Cardiac septum (tissue), 1 donor: ENCODE measurements around the gene TMEM163. TPM values are rescaled to one million over a fixed set of nuclear protein-coding genes. Genes with fewer than 3 reads are reported as not detected.
"Not testable (repeated sequence)": the region's sequence is repeated elsewhere in the genome, so short reads cannot be mapped to it uniquely, and the experiment has no call there.

Source experiments
- DNase-seq: peaks from one replicate; pipeline ENCODE4 v3.0.0-alpha.2; 2020; ENCODE audit warnings: low spot score
- intact Hi-C: fragments of 100-400 bp; cut with DNase I; formaldehyde crosslinking; loops from one replicate; pipeline ENCODE4 v1.14.0; 2022
- total RNA-seq: library from RNA; stranded (reverse); fragmentation: NEBNext Ultra II Directional; extraction: Animal tissue kit (Norgen Biotek cat#: 25700); gene quantifications from one replicate; pipeline ENCODE4 v1.2.1, GENCODE V29; 2021
- donor health status: DM: no; HTN: no; CAD: no.

Gene TMEM163
- total RNA-seq, 1 donor from 2014 or later = 0.38 TPM

DNA sequence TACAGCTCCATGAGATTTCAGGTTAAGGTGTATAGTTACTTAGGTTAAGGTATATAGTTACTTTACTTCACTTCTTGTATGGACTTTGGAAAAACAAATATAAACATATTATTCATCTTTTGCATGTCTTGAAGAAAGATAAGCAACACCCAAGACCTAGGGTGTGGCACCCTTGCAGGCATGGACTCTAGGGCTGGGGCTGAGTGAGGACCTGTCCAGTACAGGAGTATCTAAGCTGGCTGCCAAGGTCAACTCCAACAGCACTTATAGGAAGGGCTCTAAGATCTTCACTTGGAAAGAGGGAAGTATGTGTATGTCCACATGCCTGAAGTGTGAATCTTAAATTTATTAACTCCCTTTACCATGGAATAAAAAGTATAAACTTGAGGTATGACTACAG, 7.1 kb upstream of the TMEM163 start:
- no peak for DNase-seq
- intact Hi-C loops = no loop called here

DNA sequence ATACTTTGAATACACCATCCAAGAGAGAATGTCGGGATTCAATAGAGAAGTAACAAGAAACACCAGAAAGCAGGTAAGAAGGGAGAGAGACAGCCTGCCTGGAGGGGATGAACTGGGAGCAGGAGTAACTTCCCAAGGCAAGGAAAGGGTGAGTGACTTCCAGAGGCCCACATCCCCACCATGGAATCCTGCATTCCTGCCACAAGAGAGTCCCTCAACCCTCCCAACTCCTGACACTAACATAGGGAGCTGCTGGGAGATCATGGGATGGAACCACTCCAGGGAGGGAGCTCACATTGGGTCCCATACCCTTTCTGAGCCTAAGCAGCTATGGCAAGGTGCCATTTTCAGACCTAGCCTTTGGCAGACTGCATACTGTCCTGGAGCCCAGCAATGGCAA, 5.5 kb upstream of the TMEM163 start:
- no peak for DNase-seq
- intact Hi-C loops = no loop called here

DNA sequence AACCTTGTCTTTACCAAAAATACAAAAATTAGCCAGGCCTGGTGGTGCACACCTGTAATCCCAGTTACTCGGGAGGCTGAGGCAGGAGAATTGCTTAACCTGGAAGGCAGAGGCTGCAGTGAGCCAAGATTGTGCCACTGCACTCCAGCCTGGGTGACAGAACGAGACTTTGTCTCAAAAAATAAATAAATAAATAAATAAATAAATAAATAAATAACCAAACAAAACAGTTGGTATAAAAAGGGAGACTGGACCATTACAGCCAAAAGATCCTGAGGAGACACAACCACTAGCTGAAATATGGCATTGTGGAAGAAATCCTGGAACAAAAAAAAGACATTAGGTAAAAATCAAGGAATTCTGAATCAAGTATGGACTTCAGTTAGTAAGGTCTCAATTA, 4.9 kb upstream of the TMEM163 start:
- intact Hi-C loops, DNase-seq: not testable (repeated sequence)

DNA sequence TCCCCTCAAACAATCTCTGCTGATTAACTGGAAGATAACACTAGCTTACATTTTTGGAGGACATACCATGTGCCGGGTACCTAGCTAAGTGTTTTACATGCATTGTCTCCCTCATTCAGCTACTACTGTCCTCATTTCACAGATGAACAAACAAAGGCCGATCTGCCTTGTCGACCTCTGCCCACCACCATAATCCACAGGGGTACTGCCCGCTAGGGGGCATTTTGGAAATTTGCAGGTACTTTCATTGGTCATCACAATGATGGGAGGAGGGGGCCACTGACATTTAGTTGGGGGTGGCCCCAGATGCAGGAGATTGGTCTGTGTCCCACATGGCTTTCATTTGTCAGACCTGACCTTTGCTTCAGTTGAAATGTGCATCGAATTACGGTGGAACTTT, 3.9 kb upstream of the TMEM163 start:
- no peak for DNase-seq
- intact Hi-C loops = no loop called here

DNA sequence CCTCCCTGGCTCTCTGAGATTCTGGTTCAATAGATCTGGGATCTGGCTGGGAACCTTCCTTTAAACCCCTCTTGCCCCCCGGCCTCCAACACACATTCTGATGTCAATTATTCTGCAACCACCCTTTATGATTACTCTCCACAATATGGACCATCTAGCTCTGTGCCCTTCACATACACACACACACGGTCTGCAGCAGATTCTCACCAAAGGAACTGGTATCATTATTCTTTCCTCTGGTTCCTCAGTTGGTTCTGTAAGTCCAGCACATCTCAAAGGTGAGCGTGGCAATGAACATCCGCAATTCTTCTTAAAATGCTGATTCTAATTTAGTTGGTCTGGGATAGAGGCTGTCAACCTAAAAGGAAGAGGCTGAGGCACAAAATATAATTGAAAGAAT, 2.8 kb upstream of the TMEM163 start:
- intact Hi-C loops = no loop called here
- no peak for DNase-seq

DNA sequence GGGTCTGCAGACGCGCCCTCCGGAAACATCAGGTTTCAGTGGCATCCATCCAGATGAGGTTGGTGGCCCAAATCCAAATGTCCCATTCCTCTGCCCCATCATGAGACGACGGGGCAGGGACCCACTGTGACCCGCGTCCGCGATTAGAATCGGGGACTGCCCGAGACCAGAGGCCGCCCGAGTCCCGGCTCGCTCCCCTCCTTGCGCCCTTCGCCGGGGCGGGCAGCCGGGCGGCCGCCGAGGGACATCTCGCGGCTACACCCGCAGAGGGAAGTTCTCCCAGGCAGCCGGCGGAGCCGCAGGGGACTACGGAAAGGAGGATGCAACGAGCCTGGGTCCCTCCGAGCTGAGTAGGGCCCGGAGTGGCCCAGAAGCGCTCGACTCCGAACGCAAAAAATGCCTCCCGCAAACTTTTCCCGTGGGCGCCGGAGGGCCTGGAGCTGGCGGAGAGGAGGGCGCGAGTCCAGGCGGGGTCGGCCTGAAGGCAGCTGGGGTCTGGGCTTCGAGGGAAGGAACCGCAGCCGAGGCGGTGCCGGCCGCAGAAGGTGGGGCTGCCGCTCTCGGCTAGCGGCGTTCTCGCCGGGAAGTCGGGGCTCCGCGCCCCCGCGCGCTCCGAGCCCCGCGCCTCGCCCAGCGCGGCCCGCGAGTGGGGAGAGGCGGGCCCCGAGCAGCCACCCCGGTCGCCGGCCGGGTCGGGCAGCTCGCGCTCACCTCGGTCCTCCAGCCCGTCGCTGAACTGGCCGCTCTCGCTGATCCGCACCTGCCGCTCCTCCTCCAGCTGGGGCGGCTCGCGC, 580 bp downstream of the TMEM163 start:
- intact Hi-C loops = no loop called here
- no peak for DNase-seq

DNA sequence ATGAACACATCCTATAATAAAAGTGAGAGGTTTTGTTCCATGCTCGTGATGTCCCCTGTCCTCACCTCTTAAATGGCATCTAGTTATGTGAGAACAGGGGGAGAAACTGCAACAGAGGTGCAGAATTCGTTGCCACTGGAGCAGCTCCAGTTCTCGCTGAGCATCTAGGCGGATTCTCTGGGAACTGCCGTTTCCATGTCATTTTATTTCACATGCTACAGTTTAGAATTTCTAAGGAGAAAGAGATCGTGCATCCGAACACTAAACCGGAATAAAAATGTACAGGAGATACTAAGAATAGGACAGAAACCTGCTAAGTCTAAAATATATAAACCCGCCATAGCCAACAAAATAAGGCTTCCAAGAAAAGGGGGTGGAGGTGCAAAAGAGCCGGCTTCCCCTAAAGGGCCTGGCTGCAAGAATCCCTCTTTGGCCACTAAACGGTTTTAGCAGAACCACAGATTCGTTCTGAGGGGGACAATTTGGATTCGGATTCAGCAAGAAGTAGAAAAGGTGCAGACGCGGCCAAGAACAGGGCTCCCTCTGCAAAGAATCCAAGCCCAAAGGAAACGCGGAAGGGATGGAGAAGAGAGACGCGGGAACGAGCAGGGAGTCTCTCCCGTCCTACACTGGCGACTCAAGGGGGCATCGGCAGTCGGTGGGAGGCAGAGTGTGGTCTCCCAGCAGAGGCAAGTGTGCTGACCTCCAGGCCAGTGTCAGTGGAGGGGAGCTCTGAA, 1.3 kb downstream of the TMEM163 start:
- intact Hi-C loops = no loop called here
- DNase-seq = no peak

DNA sequence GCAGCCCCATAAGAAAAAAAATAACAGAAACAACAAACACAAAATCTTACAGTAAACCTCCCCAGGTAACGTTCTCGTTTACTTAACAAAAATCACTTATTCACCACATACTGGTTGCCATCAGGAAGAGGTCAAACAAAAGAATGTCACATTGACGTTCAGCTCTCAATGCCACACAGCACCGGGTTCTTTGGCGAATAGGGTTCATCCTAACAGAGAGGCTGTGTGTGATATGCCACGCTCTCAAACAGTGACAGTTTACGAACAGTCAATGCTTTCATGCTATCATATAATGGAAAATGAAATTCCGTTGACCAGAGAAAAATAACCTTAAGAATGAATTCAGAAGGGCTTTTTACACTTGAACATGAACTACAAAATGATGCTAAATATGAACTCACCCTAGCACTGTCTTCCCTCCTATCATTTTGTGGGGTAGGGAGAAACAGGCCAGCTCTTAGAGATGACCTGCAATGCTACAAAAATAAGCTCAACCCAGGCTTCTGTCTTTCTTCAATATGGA, 2.0 kb downstream of the TMEM163 start:
- intact Hi-C loops = no loop called here
- DNase-seq = no peak

DNA sequence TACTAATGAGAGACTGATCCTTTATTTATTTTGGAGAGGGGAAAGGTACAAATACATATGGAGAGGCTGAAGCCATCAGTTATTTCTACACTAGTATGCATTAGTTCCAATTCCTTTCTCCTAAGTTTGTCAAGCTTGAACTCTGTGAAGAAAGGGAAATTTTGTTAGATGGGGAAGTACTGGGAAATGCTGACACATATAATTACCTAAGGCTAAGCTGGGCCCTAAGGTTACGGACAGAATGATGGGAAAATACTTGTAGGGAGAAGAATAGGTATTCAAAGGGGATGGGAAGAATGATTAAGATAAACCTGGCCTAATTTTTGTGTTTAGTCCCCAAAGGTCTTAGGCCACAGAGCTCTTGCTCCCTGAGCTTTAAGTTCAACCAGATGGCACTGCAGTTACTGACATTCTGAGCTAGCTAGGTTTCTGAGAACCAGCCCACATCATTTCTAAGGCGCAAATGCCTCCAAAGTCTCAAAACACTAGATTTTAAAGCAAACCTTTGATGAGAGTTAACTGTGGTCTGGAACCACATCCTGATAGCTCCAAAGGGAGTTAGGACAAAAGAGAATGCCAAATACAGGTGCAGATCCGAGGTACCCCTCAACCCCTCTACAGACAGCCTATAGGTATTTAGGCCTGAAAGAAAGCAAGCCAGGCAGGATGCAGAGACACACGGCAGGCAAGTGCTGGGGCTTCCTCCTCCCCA, 2.7 kb downstream of the TMEM163 start:
- DNase-seq = no peak
- intact Hi-C loops = no loop called here

DNA sequence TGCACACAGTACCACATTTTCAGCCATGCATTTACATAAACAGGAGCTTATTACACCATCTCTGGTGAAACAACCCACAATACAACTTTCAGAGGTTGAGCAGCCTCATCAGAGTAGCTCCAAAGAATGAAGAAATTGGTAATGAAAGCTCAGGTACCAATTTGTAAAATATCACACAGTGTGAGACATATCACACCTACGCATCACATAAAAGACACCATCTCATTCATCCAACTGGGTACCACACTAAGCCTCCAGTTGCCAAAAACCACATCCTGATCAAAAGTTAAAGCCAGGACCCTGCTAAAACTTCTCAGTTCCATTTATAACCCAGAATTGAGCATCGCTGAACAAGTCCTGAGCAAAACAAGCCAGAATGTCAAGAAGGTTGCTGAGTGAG, 4.6 kb downstream of the TMEM163 start:
- no peak for DNase-seq
- intact Hi-C loops = no loop called here

DNA sequence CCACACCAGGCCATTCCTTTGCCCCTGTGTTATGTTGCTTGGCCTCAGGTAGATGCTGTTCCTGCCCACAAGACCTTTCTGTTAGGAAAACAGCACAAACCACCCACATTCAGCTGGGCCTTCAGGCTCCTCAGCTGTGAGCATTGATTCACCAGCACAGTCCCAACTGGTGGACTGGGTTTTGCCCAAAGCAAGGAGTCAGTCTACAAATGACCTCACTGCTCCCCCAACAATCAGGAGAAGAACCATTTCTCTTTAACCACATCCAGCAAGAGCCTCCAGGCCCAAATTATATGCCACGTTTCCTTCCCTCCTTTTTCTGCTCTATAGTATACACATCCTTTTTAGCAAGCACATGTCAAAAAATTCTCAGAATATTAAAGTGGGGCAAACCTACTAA, 5.2 kb downstream of the TMEM163 start:
- intact Hi-C loops = no loop called here
- no peak for DNase-seq

DNA sequence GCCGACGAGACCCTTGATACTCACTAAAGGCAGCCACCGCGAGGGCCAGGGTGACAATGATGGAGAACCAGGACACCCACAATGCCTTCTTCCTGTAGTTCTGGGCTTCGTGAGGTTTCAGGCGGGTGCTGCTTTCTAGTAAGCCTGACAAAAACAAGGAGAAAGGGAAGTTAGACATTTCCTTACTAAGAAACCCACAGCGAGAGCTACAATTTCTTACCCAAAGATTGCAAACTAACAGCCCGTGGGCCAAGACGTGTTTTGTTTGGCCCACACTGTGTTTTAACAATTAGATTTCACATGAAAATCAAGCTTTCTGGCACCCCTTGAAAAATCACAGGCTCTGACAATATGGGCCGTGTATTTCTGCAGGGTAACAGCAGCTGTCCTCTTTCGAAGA, 5.6 kb downstream of the TMEM163 start:
- intact Hi-C loops = no loop called here

DNA sequence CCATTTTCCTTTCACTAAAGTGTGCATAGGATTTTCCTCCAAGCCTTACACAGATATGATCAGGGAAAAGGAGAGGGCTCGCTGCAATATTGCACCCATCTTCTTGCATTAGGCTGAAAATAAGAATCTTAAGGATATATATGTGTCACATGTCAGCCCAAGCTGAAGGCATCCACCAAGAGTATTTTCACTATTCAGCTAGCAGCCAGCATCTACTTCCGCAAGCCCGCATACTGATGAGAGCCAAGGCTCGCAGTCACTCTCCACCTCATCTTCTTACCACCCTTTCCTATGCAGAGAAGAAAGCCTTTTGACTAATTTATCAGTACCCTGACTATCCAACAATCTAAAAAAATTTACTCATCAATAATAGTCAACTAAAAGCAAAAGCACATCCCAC, 6.1 kb downstream of the TMEM163 start:
- intact Hi-C loops = no loop called here
- no peak for DNase-seq

More for the DNA sequence above, 5.6 kb downstream of the TMEM163 start:
- no peak for DNase-seq

DNA sequence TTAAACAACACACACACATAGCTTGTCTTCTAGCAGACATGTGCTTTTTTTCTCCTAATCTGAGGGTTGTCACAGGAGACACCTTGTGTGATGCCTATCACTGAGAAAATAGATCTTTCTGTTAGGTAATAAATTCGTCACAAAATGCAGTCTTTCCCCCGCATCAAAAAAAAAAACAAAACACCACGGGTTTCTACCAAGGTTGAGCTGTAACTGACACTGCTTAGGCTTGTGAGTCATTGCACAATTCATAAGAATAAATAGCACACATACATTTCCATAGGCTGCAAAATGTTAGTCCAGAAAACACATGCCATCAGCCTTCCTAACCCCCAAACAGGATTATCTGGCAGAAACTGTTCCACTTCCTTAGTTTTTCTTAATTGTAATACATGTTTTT, 6.5 kb downstream of the TMEM163 start:
- intact Hi-C loops = no loop called here
- no peak for DNase-seq

DNA sequence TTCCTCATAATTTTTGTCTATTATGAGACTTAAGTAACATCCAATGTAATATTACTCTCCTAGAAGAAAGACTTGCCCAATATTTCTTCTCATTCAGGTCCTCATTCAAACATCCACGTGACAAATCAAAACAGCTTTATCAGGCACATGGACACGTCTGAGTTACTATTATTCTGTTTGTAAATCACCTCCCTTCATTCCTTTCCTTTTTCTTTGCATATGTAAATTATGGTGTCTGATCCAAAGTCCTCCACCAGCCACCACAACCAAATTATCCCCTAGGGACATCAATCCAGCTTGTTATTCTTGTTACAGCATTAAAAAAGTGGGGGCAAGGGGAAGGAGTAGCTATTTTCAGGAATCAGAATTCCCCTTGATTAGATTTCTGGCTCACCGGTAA, 7.1 kb downstream of the TMEM163 start:
- intact Hi-C loops = no loop called here

DNA sequence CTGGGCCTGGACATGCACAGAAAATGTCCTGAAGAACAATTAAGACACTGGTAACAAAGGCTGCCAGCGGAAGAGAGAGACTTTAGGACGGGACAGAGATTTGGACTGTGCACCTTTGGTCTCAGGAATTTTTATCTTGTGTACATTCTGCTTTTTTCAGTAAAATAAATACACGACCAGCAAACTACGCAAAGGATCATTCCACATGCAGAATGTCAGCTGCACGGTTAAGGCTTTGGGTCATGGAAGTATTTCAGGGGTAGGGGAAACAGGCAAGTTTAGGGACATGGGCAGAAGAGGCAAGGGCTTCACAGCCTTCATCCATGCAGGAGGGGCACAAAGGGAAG, 11.5 kb downstream of the TMEM163 start:
- no peak for DNase-seq
- intact Hi-C loops = no loop called here

More for the DNA sequence above, 7.1 kb downstream of the TMEM163 start:
- no peak for DNase-seq

DNA sequence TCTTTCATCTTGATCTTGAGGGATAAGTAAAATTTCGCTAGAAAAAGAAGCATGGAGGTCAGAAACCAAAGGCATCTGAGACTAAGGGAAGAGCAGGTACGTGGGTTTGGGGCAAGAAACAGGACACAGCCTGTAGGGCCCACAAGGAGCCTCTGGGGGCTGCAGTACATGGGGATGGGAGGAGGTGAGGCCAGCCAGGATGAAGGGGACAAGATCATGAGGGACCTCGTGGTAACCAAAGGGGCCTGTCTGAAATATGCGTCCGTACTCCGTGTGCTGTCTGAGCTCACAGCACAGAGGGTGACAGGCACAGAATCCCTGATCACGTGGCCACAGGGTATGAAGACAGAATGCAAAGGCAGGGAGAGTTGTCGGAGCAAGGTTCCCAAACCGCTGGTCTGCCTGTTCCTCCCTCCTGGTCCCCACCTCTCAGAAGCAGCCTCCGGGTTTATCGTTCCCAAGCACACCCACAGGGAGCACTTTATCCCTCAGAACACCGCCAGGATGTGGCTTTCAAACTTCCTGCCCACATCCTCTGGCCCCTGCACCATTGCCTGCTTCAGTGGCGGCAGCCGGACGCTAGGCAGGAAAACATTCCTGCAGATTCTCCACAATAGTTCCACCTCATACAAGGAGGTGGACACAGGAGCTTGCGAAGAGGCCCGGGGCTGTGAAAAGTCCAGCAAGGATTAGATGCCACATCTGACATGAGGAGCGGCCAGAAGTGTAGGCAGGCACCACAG, 12.0 kb downstream of the TMEM163 start:
- intact Hi-C loops = no loop called here
- no peak for DNase-seq

DNA sequence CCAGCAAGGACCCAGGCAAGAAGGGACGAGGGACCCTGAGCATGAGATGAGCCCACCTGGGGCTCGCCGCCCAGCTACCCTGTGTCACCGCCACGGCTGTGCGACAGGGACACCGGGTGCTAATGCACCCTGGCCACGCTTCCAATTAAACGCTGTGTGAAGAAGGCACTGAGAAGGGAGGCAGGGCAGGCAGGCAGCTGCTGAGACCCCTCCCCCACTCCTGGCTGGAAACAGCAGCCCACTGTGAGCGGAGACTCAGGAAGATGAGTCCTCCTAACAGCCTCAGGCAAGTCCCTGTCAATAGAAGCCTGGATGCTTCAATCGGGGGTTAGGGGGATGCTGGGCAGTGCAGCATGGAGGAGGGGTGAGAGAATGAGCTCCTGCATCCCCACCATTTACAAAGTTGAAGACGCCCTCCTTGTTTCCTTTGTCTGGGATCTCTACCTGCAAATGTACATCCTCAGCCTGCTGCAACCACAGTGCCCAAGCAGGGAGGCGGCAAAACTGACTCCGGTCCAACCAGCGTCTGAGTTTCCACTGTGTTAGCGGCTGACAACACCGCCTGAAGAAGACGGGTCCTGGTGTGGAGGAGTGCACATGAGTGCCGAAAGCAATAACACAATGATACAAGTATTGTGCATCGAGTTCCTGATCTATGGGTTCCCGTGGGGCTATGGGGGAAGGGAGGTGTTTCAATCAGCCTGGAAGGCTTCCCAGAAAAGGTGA, 12.8 kb downstream of the TMEM163 start:
- intact Hi-C loops = no loop called here
- no peak for DNase-seq

DNA sequence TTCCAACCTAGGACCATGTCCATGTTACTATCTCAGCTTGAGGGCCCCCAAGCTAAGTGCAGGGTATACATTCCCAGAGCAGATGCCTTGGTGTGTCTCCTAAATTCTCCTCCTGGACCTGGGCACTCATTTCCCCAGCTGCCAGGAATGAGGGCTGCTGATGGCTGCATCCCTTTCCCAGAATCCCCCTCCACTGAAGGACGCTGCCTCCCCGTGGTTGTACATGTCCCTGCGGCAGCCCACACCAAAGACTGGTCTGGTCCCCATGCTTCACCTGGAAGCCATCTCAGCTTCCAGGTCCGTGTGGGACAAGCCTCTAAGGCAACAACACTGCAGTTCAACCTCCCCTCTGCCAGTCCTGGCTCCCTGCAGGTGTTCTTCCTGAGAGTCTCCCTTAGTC, 14.6 kb downstream of the TMEM163 start:
- intact Hi-C loops = no loop called here
- DNase-seq = no peak
